COLO668 (cell line): ENCODE data around the gene ZNF483.
"Not testable (repeated sequence)": the region's sequence is repeated elsewhere in the genome, so short reads cannot be mapped to it uniquely, and the experiment has no call there.

Source experiments
- DNase-seq: peaks from one replicate; lab custom pipeline; 2025; ENCODE audit not compliant: unreplicated experiment; lab: John Stamatoyannopoulos, UW

The ZNF483 gene

DNA sequence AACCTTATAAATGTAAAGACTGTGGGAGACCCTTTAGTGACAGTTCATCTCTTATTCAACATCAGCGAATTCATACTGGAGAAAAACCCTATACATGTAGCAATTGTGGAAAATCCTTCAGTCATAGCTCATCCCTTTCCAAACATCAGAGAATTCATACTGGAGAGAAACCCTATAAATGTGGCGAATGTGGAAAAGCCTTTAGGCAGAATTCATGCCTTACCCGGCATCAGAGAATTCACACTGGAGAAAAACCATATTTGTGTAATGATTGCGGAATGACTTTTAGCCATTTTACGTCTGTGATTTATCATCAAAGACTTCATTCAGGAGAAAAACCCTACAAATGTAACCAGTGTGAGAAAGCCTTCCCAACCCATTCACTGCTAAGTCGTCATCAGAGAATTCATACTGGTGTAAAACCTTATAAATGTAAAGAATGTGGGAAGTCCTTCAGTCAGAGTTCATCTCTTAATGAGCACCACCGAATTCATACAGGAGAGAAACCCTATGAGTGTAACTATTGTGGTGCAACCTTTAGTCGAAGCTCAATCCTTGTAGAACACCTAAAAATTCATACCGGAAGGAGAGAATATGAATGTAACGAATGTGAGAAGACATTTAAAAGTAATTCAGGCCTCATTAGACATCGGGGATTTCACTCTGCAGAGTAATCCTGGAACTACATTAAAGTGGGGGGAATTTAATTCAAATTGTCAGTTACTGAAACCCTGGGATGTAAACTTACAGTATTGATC, 17.7 kb downstream of the ZNF483 start:
- no peak for DNase-seq

DNA sequence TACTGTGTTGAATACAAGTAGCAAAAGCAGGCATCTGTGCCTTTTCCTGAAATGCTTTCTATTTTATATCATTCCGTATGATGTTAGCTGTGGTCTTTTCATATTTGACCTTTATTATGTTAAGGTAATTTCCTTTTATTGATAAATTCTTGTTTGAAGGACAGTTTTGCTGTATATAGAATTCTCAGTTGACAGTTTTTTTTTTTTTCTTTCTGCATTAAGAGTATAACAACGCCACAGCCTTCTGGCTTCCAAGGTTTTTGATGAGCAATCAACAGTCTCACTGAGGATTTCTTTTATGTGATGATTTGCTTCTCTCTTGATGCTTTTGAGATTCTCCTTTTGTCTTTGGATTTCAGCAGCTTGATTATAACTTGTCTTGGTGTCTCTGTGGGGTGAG, 23.6 kb downstream of the ZNF483 start:
- DNase-seq, result no peak

GRCh38 chr9:111555425-111555824, 30.4 kb downstream of the ZNF483 start:
- not testable (repeated sequence) for DNase-seq

DNA sequence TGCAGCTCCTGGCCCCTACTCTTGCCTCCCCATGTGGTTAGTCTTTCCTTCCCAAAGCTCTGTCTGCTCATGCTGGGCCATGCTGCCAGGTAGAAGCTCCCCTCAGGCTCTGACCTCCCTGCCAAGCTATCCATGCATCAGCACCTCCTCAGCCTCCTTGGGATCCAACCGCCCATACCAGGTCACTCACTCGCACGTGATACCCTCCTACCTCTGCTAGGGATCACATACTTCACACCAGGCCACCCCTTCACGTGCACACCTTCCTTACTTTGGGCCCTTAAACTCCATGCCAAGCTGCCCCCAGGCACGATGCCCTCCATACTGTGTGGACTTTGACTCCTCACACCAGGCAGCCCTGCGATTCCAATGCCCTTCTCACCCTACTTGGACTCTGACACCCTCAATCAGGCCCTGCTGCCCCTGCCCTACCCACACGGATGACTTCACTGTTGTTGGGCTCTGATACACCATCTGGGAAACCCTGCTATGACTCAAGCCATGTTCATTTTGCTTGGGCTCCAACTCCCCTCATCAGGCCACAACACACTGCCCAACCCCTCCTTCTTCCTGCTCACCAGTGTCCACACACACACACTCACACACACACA, 34.1 kb downstream of the ZNF483 start:
- DNase-seq, result no peak

GRCh38 chr9:111561165-111561719, 36.3 kb downstream of the ZNF483 start:
- no peak for DNase-seq

GRCh38 chr9:111566234-111566633, 41.3 kb downstream of the ZNF483 start:
- DNase-seq, result no peak

DNA sequence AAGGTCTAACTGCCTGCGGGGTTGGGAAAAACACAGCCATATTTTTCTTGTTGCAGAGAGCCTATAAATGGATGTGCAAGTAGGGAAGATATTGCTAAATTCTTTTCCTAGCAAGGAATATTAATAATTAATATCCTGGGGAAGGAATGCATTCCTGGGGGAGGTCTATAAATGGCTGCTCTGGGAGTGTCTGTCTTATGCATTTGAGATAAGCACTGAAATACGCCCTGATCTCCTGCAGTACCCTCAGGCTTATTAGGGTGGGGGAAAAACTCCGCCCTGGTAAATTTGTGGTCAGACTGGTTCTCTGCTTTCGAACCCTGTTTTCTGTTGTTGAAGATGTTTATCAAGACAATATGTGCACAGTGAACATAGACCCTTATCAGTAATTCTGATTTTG, 43.1 kb downstream of the ZNF483 start:
- not testable (repeated sequence) for DNase-seq

GRCh38 chr9:111572950-111573604, 48.1 kb downstream of the ZNF483 start:
- no peak for DNase-seq

GRCh38 chr9:111582888-111583287, 57.9 kb downstream of the ZNF483 start:
- DNase-seq, result no peak

- DNase-seq, result no peak
Observed at GRCh38 chr9:111586378-111586777, 61.4 kb downstream of the ZNF483 start.

DNA sequence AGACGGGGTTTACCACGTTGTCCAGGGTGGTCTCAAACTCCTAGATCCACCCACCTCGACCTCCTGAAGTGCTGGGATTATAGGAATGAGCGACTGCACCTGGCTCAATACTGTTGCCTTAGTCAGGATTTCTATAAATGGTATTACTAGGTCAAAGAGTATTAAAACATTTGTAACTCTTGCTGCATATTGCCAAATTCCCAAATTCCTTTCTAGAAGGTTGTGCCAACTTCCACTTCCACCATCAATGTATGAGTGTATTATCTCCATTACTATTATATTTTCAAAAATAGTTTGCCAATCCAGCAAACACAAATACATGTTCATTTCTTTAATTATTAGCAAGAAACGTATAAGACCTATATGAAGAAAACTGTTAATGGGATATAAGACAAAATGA, 63.9 kb downstream of the ZNF483 start:
- DNase-seq, result no peak

DNA sequence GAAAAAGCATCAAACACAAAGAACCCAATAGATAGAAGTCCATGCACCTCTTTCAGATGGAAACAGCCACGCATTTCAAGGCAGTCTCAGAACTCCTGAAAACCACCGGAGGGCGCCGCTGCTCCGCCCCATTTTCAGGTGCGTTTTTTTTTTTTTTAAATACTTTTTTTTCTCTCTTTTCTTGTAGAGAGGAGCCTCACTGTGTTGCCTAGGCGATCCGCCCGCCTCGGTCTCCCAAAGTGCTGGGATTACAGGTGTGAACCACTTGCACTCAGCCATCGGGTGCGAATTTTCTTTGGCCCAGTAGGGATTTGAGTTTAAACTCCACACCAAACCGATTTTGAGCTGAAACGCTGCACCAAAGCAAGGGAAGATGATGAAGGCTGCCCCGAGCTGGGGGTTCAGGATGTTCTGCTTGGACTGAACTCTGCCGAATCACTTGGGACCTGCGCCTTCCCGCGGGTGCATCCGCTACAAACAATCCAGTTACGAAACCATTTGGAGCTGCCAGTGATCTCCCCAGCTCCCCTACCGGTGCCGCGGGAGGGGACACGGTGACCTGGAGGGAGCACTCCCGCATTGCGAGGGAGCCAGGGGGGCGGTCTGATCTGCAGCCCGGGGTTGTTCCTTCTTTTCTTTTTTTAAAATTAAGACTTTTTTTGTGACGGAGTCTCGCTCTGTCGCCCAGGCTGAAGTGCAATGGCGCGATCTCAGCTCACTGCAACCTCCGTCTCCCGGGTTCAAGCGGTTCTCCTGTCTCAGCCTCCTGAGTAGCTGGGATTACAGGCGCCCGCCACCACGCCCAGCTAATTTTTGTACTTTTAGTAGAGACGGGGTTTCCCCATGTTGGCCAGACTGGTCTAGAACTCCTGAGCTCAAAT, 73.1 kb downstream of the ZNF483 start:
- DNase-seq, result peak; percentile 41

DNA sequence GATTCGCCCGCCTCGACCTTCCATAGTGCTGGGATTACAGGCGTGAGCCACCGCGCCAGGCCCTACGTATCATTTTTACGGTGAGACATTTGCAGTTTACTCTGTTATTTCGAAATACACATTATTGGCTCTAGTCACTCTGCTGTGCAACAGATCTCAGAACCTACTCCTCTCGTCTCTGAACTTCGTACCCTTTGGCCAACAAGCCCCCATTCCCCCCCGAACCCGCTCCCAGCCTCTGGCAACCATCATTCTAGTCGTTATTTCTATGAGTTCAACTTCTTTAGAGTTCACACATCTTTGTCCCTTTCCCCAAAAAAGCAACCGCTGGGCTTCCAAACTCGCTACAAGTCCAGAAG, 73.7 kb downstream of the ZNF483 start:
- peak; percentile 10 for DNase-seq

GRCh38 chr9:111599092-111599954, 74.3 kb downstream of the ZNF483 start, which contains the start of gene PTGR1:
TSS of gene PTGR1 (minus strand) at chr9:111599647. CDS start at chr9:111597422, 2,225 bp downstream.
- peak; percentile 64 for DNase-seq

GRCh38 chr9:111599955-111600343, 75.0 kb downstream of the ZNF483 start:
- DNase-seq, result no peak

DNA sequence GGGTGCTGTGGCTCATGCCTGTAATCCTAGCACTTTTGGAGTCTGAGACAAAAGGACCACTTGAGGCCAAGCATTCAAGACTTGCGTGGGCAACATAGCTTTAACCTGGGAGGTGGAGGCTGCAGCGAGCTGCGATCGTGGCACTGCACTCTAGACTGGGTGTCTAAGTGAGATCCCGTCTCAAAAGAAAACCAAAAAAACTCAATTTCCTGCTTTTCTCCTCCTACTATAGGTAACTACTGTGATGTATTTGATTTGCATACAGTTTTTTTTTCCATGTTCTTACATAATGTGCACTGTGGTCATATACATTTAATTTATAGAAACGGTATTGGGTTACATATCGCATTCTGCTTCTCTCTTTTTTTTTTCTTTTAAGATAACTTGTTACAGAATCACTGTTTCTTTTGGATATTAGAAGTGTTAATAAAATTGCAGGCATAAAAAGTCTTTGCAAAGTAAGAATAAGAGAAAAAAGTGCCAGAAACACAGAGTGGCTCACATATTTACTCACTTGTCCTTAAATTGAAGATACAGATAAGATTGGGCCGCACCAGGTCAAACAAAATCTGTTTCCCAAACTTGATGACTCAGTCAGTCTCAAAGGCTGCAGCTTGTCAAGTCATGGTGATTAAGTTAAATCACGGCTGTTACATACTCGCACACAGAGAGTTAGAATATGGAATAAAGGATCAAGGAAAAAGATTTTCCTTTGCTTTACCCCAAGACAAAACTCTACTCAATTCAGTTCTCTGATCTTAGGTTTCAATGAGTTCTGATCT, 76.4 kb downstream of the ZNF483 start:
- DNase-seq, result no peak

DNA sequence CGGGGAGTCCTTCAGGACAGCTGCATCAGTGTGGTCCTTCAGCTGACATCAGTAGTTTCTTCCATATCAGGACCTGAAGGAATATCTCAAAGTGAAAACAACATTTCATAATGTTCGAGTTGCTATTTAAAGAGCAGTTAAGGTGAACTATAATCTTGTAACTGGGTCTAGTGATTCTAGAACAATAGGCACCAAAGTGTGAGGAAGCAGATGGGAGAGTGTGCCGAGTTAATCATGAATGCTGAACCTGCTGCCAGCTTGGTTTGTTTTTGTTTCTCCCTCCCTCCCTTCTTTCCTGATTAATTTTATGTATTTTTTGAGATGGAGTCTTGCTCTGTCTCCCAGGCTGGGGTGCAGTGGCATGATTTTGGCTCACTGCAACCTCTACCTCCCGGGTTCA, 78.1 kb downstream of the ZNF483 start:
- DNase-seq, result no peak

- no peak for DNase-seq
Observed at GRCh38 chr9:111604054-111604615, 79.2 kb downstream of the ZNF483 start.

- DNase-seq, result no peak
Observed at GRCh38 chr9:111605041-111605559, 80.1 kb downstream of the ZNF483 start.
